ENCODE results near the gene NUP210L.
"Not testable (repeated sequence)": the region's sequence is repeated elsewhere in the genome, so short reads cannot be mapped to it uniquely, and the experiment has no call there.

DNA sequence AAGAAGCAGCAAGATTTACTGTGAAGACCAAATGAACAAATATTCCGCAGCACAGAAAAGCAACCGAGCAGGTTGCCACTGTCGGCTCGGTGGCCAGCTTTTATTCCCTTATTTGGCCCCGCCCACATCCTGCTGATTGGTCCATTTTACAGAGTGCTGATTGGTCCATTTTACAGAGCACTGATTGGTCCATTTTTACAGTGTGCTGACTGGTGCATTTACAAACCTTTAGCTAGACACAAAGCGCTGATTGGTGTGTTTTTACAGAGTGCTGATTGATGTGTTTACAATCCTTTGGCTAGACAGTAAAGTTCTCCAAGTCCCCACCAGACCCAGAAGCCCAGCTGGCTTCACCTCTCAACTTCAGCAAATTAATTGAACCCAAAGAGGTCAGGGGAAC is 71.8 kb downstream of the NUP210L start:
- TF ChIP-seq, protein P1, sequence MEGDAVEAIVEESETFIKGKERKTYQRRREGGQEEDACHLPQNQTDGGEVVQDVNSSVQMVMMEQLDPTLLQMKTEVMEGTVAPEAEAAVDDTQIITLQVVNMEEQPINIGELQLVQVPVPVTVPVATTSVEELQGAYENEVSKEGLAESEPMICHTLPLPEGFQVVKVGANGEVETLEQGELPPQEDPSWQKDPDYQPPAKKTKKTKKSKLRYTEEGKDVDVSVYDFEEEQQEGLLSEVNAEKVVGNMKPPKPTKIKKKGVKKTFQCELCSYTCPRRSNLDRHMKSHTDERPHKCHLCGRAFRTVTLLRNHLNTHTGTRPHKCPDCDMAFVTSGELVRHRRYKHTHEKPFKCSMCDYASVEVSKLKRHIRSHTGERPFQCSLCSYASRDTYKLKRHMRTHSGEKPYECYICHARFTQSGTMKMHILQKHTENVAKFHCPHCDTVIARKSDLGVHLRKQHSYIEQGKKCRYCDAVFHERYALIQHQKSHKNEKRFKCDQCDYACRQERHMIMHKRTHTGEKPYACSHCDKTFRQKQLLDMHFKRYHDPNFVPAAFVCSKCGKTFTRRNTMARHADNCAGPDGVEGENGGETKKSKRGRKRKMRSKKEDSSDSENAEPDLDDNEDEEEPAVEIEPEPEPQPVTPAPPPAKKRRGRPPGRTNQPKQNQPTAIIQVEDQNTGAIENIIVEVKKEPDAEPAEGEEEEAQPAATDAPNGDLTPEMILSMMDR (conservative IDR thresholded peaks at IDR 0.05) = not testable (repeated sequence)
- not testable (repeated sequence) for TF ChIP-seq ZFX (IDR thresholded peaks at IDR 0.05)

Measured in C4-2B (cell line).